Thymus (tissue), 11 donors: ENCODE measurements around the gene DVL2. TPM values are rescaled to one million over a fixed set of nuclear protein-coding genes. Genes with fewer than 3 reads are reported as not detected.

Source experiments
- DNase-seq, 9 donors: peaks; one replicate each; pipeline ENCODE4 v3.0.0-alpha.2; 2013; ENCODE audit warnings: low spot score in 9 of 9, low read depth in 6 of 9, missing footprints in 1 of 9
- H3K27ac ChIP-seq, 2 donors: one replicate each; pipeline ENCODE4 v1.5.1; 2013; ENCODE audit warnings: control low read depth in 1 of 2, low read depth in 1 of 2, low read length in 1 of 2, mild to moderate bottlenecking in 1 of 2, moderate library complexity in 1 of 2
- H3K27me3 ChIP-seq, 2 donors: one replicate each; pipeline ENCODE4 v1.5.1; 2013; ENCODE audit warnings: low read length in 1 of 2; ENCODE audit not compliant: control insufficient read depth in 2 of 2, insufficient read depth in 1 of 2
- H3K36me3 ChIP-seq, 2 donors: one replicate each; pipeline ENCODE4 v1.5.1; 2013; ENCODE audit warnings: low read length in 1 of 2, mild to moderate bottlenecking in 1 of 2, moderate library complexity in 1 of 2; ENCODE audit not compliant: control insufficient read depth in 2 of 2, insufficient read depth in 2 of 2
- H3K4me1 ChIP-seq, 2 donors: one replicate each; pipeline ENCODE4 v1.5.1; 2013; ENCODE audit warnings: low read length in 2 of 2; ENCODE audit not compliant: control insufficient read depth in 2 of 2, insufficient read depth in 2 of 2
- H3K4me3 ChIP-seq, 2 donors: one replicate each; pipeline ENCODE4 v1.5.1; 2013; ENCODE audit warnings: low read length in 2 of 2, control low read depth in 1 of 2, mild to moderate bottlenecking in 1 of 2
- H3K9me3 ChIP-seq, 2 donors: one replicate each; pipeline ENCODE4 v1.5.1; 2013; ENCODE audit warnings: low read length in 1 of 2, mild to moderate bottlenecking in 1 of 2; ENCODE audit not compliant: control insufficient read depth in 2 of 2, insufficient read depth in 1 of 2
- WGBS: extraction: QIAGEN DNeasy Blood & Tissue Kit; methylation state at CpG from one replicate; pipeline ENCODE4 v1.1.7; 2013; 5-methylcytosine and 5-hydroxymethylcytosine counted together
- polyA plus RNA-seq: library from polyadenylated mRNA; stranded (reverse); fragments of 200-250 nt; gene quantifications from one replicate; pipeline ENCODE4 v1.2.3, GENCODE V29; 2013
- total RNA-seq: library from RNA; stranded (reverse); fragments of 120-200 nt; gene quantifications from one replicate; pipeline ENCODE4 v1.2.4, GENCODE V29; 2013
- donor health status: healthy.

The DVL2 gene
- total and polyA plus RNA-seq, 2 donors: 21.8 to 26.6 TPM

GRCh38 chr17:7177954-7178477, 56.3 kb downstream of the DVL2 start:
- Histone ChIP-seq H3K4me3 (peak overlapping the region; percentile 16 to 21), H3K9me3 (peaks cover 1 to 5% of the 10 kb centered on the region in 2 donors), H3K27ac (no peak overlapping the region), H3K36me3 (no peaks in the 10 kb centered on the region), H3K27me3 (peaks cover 9 to 65% of the 10 kb centered on the region in 2 donors), H3K4me1 (peaks cover 7 to 15% of the 10 kb centered on the region in 2 donors)
- DNase-seq: peak in 1 of 9 donors; percentile 25
- 10% methylated on average over 18 of the region's 18 CpGs for WGBS

GRCh38 chr17:7177191-7177953, 56.9 kb downstream of the DVL2 start:
- H3K4me1 ChIP-seq: peaks cover 7 to 15% of the 10 kb centered on the region in 2 donors
- peak in 8 of 9 donors; percentile 16 to 78 (median 56) for DNase-seq
- H3K9me3 ChIP-seq: peaks cover 1 to 5% of the 10 kb centered on the region in 2 donors
- peak overlapping the region; percentile 16 to 21 for H3K4me3 ChIP-seq
- 4% methylated on average over 31 of the region's 31 CpGs for WGBS
- peaks cover 9 to 71% of the 10 kb centered on the region in 2 donors for H3K27me3 ChIP-seq
- no peaks in the 10 kb centered on the region for H3K36me3 ChIP-seq
- H3K27ac ChIP-seq: no peak overlapping the region

GRCh38 chr17:7176841-7177190, 57.5 kb downstream of the DVL2 start:
- no peak for DNase-seq
- no peak overlapping the region for H3K4me3 ChIP-seq
- peaks cover 7 to 15% of the 10 kb centered on the region in 2 donors for H3K4me1 ChIP-seq
- H3K27ac ChIP-seq: no peak overlapping the region
- peaks cover 1 to 5% of the 10 kb centered on the region in 2 donors for H3K9me3 ChIP-seq
- 37% methylated on average over 17 of the region's 17 CpGs for WGBS
- peaks cover 9 to 71% of the 10 kb centered on the region in 2 donors for H3K27me3 ChIP-seq
- H3K36me3 ChIP-seq: no peaks in the 10 kb centered on the region

GRCh38 chr17:7176107-7176840, 58.0 kb downstream of the DVL2 start:
- WGBS: 95% methylated on average over 1 of the region's 1 CpG
- Histone ChIP-seq H3K9me3 (peaks cover 1 to 5% of the 10 kb centered on the region in 2 donors), H3K27ac (no peak overlapping the region), H3K27me3 (peaks cover 9 to 71% of the 10 kb centered on the region in 2 donors), H3K36me3 (no peaks in the 10 kb centered on the region), H3K4me3 (no peak overlapping the region), H3K4me1 (peaks cover 7 to 15% of the 10 kb centered on the region in 2 donors)
- no peak for DNase-seq

Other genes starting within 250 kb of the DVL2 start
Only the 30 nearest of the 36 such genes appear.
- 0.42 TPM for gene SLC16A13, start 198.5 kb downstream of the DVL2 start, total RNA-seq
- 2.5 TPM for gene SLC16A13, start 198.5 kb downstream of the DVL2 start, polyA plus RNA-seq
- 0.52 TPM for gene SLC16A11, start 190.4 kb downstream of the DVL2 start, total RNA-seq
- 7.4 TPM for gene SLC16A11, start 190.4 kb downstream of the DVL2 start, polyA plus RNA-seq
- gene CLEC10A, start 154.3 kb downstream of the DVL2 start, total RNA-seq: 8.6 TPM
- 11.2 TPM for gene CLEC10A, start 154.3 kb downstream of the DVL2 start, polyA plus RNA-seq
- gene ASGR2, start 119.7 kb downstream of the DVL2 start, total RNA-seq: 0.85 TPM
- 4.7 TPM for gene ASGR2, start 119.7 kb downstream of the DVL2 start, polyA plus RNA-seq
- 0.90 TPM for gene ASGR1, start 55.1 kb downstream of the DVL2 start, total RNA-seq
- gene ASGR1, start 55.1 kb downstream of the DVL2 start, polyA plus RNA-seq: 3.3 TPM
- gene DLG4, start 14.7 kb downstream of the DVL2 start, total RNA-seq: 8.5 TPM
- gene DLG4, start 14.7 kb downstream of the DVL2 start, polyA plus RNA-seq: 15.1 TPM
- gene ACADVL, start 14.6 kb downstream of the DVL2 start, total RNA-seq: 221 TPM
- 990 TPM for gene ACADVL, start 14.6 kb downstream of the DVL2 start, polyA plus RNA-seq
- gene PHF23, start 4.9 kb upstream of the DVL2 start, total RNA-seq: 51.6 TPM
- gene PHF23, start 4.9 kb upstream of the DVL2 start, polyA plus RNA-seq: 47.5 TPM
- gene GABARAP, start 7.9 kb upstream of the DVL2 start, total RNA-seq: 245 TPM
- 846 TPM for gene GABARAP, start 7.9 kb upstream of the DVL2 start, polyA plus RNA-seq
- gene CTDNEP1, start 17.2 kb upstream of the DVL2 start, total RNA-seq: 19.5 TPM
- 79.7 TPM for gene CTDNEP1, start 17.2 kb upstream of the DVL2 start, polyA plus RNA-seq
- 50.7 TPM for gene ELP5, start 17.7 kb upstream of the DVL2 start, total RNA-seq
- 35.9 TPM for gene ELP5, start 17.7 kb upstream of the DVL2 start, polyA plus RNA-seq
- 6.3 TPM for gene CLDN7, start 28.0 kb upstream of the DVL2 start, total RNA-seq
- 34.9 TPM for gene CLDN7, start 28.0 kb upstream of the DVL2 start, polyA plus RNA-seq
- 0.19 TPM for gene SLC2A4, start 47.2 kb upstream of the DVL2 start, total RNA-seq
- gene SLC2A4, start 47.2 kb upstream of the DVL2 start, polyA plus RNA-seq: 1.2 TPM
- 0.66 TPM for gene YBX2, start 60.1 kb upstream of the DVL2 start, total RNA-seq
- gene YBX2, start 60.1 kb upstream of the DVL2 start, polyA plus RNA-seq: 0.48 TPM
- gene EIF5A, start 73.1 kb upstream of the DVL2 start, total RNA-seq: 305 TPM
- gene EIF5A, start 73.1 kb upstream of the DVL2 start, polyA plus RNA-seq: 324 TPM
- gene GPS2, start 80.8 kb upstream of the DVL2 start, total RNA-seq: 49.2 TPM
- 71.3 TPM for gene GPS2, start 80.8 kb upstream of the DVL2 start, polyA plus RNA-seq
- 12.3 TPM for gene NEURL4, start 94.8 kb upstream of the DVL2 start, total RNA-seq
- 39.6 TPM for gene NEURL4, start 94.8 kb upstream of the DVL2 start, polyA plus RNA-seq
- 167 TPM for gene ACAP1, start 102.0 kb upstream of the DVL2 start, total RNA-seq
- gene ACAP1, start 102.0 kb upstream of the DVL2 start, polyA plus RNA-seq: 364 TPM
- 3.0 TPM for gene KCTD11, start 117.6 kb upstream of the DVL2 start, total RNA-seq
- 9.9 TPM for gene KCTD11, start 117.6 kb upstream of the DVL2 start, polyA plus RNA-seq
- not detected for gene TMEM95, start 120.6 kb upstream of the DVL2 start, total RNA-seq
- gene TMEM95, start 120.6 kb upstream of the DVL2 start, polyA plus RNA-seq: 0.05 TPM
- gene TNK1, start 146.6 kb upstream of the DVL2 start, total RNA-seq: 1.8 TPM
- 7.2 TPM for gene TNK1, start 146.6 kb upstream of the DVL2 start, polyA plus RNA-seq
- gene PLSCR3, start 160.0 kb upstream of the DVL2 start, total RNA-seq: 9.3 TPM
- gene PLSCR3, start 160.0 kb upstream of the DVL2 start, polyA plus RNA-seq: 32.7 TPM
- gene TMEM256, start 169.6 kb upstream of the DVL2 start, total RNA-seq: 109 TPM
- 152 TPM for gene TMEM256, start 169.6 kb upstream of the DVL2 start, polyA plus RNA-seq
- 0.38 TPM for gene NLGN2, start 173.3 kb upstream of the DVL2 start, total RNA-seq
- gene NLGN2, start 173.3 kb upstream of the DVL2 start, polyA plus RNA-seq: 5.6 TPM
- not detected for gene SPEM1, start 185.8 kb upstream of the DVL2 start, total RNA-seq
- not detected for gene SPEM1, start 185.8 kb upstream of the DVL2 start, polyA plus RNA-seq
- not detected for gene SPEM2, start 191.1 kb upstream of the DVL2 start, total RNA-seq
- 0.02 TPM for gene SPEM2, start 191.1 kb upstream of the DVL2 start, polyA plus RNA-seq
- gene SPEM3, start 194.3 kb upstream of the DVL2 start, total RNA-seq: not detected
- gene SPEM3, start 194.3 kb upstream of the DVL2 start, polyA plus RNA-seq: not detected
- gene TMEM102, start 200.9 kb upstream of the DVL2 start, total RNA-seq: 6.8 TPM
- gene TMEM102, start 200.9 kb upstream of the DVL2 start, polyA plus RNA-seq: 5.1 TPM
- gene FGF11, start 205.0 kb upstream of the DVL2 start, total RNA-seq: 5.8 TPM
- 5.5 TPM for gene FGF11, start 205.0 kb upstream of the DVL2 start, polyA plus RNA-seq
- gene CHRNB1, start 210.5 kb upstream of the DVL2 start, total RNA-seq: 12.9 TPM
- 18.5 TPM for gene CHRNB1, start 210.5 kb upstream of the DVL2 start, polyA plus RNA-seq